Muscle layer of duodenum (tissue), 2 donors: ENCODE results near the gene GDF2.

ENCODE experiments used
- H3K27ac ChIP-seq: one replicate; pipeline ENCODE4 v1.7.0; 2013; ENCODE audit warnings: mild to moderate bottlenecking, low read length
- H3K27me3 ChIP-seq: one replicate; pipeline ENCODE4 v1.7.0; 2013; ENCODE audit warnings: low read depth, mild to moderate bottlenecking, control low read depth, low read length
- H3K36me3 ChIP-seq, 2 donors: one replicate each; pipeline ENCODE4 v1.7.0; 2013; ENCODE audit warnings: low read length in 2 of 2, control low read depth in 1 of 2, mild to moderate bottlenecking in 1 of 2; ENCODE audit not compliant: insufficient read depth in 2 of 2, control insufficient read depth in 1 of 2
- H3K4me1 ChIP-seq, 2 donors: one replicate each; pipeline ENCODE4 v1.7.0; 2013; ENCODE audit warnings: low read length in 2 of 2, mild to moderate bottlenecking in 2 of 2, control low read depth in 1 of 2, moderate library complexity in 1 of 2; ENCODE audit not compliant: insufficient read depth in 2 of 2, control insufficient read depth in 1 of 2
- H3K4me3 ChIP-seq, 2 donors: one replicate each; pipeline ENCODE4 v1.7.0; 2013; ENCODE audit warnings: low read length in 2 of 2, low read depth in 1 of 2, mild to moderate bottlenecking in 1 of 2
- H3K9me3 ChIP-seq, 2 donors: one replicate each; pipeline ENCODE4 v1.7.0; 2013; ENCODE audit warnings: low read length in 2 of 2, control low read depth in 1 of 2, mild to moderate bottlenecking in 1 of 2; ENCODE audit not compliant: control insufficient read depth in 1 of 2
- donor health status: healthy.

Gene GDF2

GRCh38 chr10:47376522-47377220, 54.4 kb downstream of the GDF2 start:
- H3K27me3 ChIP-seq = no peaks in the 10 kb centered on the region
- H3K27ac ChIP-seq = no peak overlapping the region
- no peaks in the 10 kb centered on the region for H3K36me3 ChIP-seq
- H3K9me3 ChIP-seq = no peaks in the 10 kb centered on the region
- no peak overlapping the region for H3K4me3 ChIP-seq
- peaks cover under 1 to 13% of the 10 kb centered on the region in 2 donors for H3K4me1 ChIP-seq
